ENCODE results near the gene TPD52L2.

Gene TPD52L2

GRCh38 chr20:63889241-63890200 is 24.5 kb downstream of the TPD52L2 start:
- no peak for ATAC-seq

DNA sequence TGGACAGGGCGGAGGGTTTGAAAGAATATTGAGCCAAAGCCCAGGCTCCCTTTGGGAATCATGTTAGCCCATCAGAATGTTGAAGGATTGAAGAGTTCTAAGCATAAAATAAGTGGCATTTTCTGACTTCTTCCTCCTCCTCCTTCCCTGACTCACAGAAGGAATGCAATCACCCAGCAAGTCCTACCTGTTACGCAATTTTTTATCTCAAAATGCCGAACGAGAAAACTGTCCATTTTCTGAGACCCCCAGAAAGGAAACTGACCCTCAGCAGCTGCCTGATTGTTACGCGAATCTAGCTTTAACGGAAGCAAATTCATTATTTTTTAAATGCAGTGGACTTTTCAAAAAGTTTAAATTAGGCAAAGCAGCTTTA is 25.1 kb downstream of the TPD52L2 start:
- ATAC-seq, result no peak
- no peak for TF ChIP-seq ISL1 (CRISPR knock-in tag; IDR thresholded peaks at IDR 0.05)
- no peak for TF ChIP-seq ZNF565 (CRISPR knock-in tag; conservative IDR thresholded peaks at IDR 0.05; ENCODE audit: low read depth)
- no peak for TF ChIP-seq RARB (CRISPR knock-in tag; IDR thresholded peaks at IDR 0.05)
- TF ChIP-seq ZNF70 (CRISPR knock-in tag; IDR thresholded peaks at IDR 0.05), result no peak
- no peak for TF ChIP-seq SNAI2 (CRISPR knock-in tag; IDR thresholded peaks at IDR 0.05)
- no peak for TF ChIP-seq ZFP3 (CRISPR knock-in tag; IDR thresholded peaks at IDR 0.05)
- no peak for TF ChIP-seq BACH2 (CRISPR knock-in tag; IDR thresholded peaks at IDR 0.05; ENCODE audit: borderline replicate concordance)
- no peak for TF ChIP-seq CSDC2 (CRISPR knock-in tag; IDR thresholded peaks at IDR 0.05)
- TF ChIP-seq TSHZ2 (CRISPR knock-in tag; IDR thresholded peaks at IDR 0.05), result no peak

More at GRCh38 chr20:63889241-63890200, 24.5 kb downstream of the TPD52L2 start:
- TF ChIP-seq TOX (CRISPR knock-in tag; IDR thresholded peaks at IDR 0.05; ENCODE audit: borderline replicate concordance) (no peak), PATZ1 (CRISPR knock-in tag; IDR thresholded peaks at IDR 0.05; ENCODE audit: borderline replicate concordance) (no peak), TCF4 (CRISPR knock-in tag; IDR thresholded peaks at IDR 0.05; ENCODE audit: borderline replicate concordance) (no peak), GLIS3 (CRISPR knock-in tag; IDR thresholded peaks at IDR 0.05) (no peak), ZC3H10 (CRISPR knock-in tag; IDR thresholded peaks at IDR 0.05) (no peak), ZNF565 (CRISPR knock-in tag; conservative IDR thresholded peaks at IDR 0.05; ENCODE audit: low read depth) (no peak), ZFP30 (CRISPR knock-in tag; IDR thresholded peaks at IDR 0.05) (no peak), ZNF8 (CRISPR knock-in tag; IDR thresholded peaks at IDR 0.05) (no peak), TSHZ2 (CRISPR knock-in tag; IDR thresholded peaks at IDR 0.05) (no peak), RARB (CRISPR knock-in tag; IDR thresholded peaks at IDR 0.05) (no peak), OSR1 (CRISPR knock-in tag; IDR thresholded peaks at IDR 0.05) (no peak), SNAI2 (CRISPR knock-in tag; IDR thresholded peaks at IDR 0.05) (no peak), CSDC2 (CRISPR knock-in tag; IDR thresholded peaks at IDR 0.05) (no peak), POU6F1 (CRISPR knock-in tag; IDR thresholded peaks at IDR 0.05; ENCODE audit: borderline replicate concordance, low read depth) (no peak), ESRRG (CRISPR knock-in tag; IDR thresholded peaks at IDR 0.05) (no peak), ARNTL (CRISPR knock-in tag; IDR thresholded peaks at IDR 0.05; ENCODE audit: borderline replicate concordance, low read depth) (no peak), CREB5 (CRISPR knock-in tag; IDR thresholded peaks at IDR 0.05; ENCODE audit: low read depth) (no peak)
- TF ChIP-seq, protein P1, sequence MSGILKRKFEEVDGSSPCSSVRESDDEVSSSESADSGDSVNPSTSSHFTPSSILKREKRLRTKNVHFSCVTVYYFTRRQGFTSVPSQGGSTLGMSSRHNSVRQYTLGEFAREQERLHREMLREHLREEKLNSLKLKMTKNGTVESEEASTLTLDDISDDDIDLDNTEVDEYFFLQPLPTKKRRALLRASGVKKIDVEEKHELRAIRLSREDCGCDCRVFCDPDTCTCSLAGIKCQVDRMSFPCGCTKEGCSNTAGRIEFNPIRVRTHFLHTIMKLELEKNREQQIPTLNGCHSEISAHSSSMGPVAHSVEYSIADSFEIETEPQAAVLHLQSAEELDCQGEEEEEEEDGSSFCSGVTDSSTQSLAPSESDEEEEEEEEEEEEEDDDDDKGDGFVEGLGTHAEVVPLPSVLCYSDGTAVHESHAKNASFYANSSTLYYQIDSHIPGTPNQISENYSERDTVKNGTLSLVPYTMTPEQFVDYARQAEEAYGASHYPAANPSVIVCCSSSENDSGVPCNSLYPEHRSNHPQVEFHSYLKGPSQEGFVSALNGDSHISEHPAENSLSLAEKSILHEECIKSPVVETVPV (CRISPR knock-in tag; IDR thresholded peaks at IDR 0.05), result no peak

Data from SK-N-SH treated with all-trans-retinoic acid at 6 μM for 48 hours (cell line).